ENCODE data around the gene CCL11. TPM values are rescaled to one million over a fixed set of nuclear protein-coding genes. Genes with fewer than 3 reads are reported as not detected.

The CCL11 gene
- total and polyA plus RNA-seq, 2 of the 13 experiments (the other 11 are each of a cell fraction or from before 2014, with no cell fraction given), result not detected

- TF ChIP-seq ZNF543 (CRISPR knock-in tag; IDR thresholded peaks at IDR 0.05), result no peak
- no peak for TF ChIP-seq CEBPB (IDR thresholded peaks at IDR 0.05; ENCODE audit: borderline replicate concordance, low read depth, low read length)
- TF ChIP-seq ZBTB34 (CRISPR knock-in tag; IDR thresholded peaks at IDR 0.05), result no peak
- TF ChIP-seq ZSCAN22 (CRISPR knock-in tag; IDR thresholded peaks at IDR 0.05), result no peak
- TF ChIP-seq SNAPC4 (CRISPR knock-in tag; IDR thresholded peaks at IDR 0.05), result no peak
- TF ChIP-seq ZBTB46 (CRISPR knock-in tag; IDR thresholded peaks at IDR 0.05; ENCODE audit: borderline replicate concordance), result no peak
- no peak for TF ChIP-seq TBL1XR1 (IDR thresholded peaks at IDR 0.05; ENCODE audit: borderline replicate concordance, low read length, partially characterized antibody)
- TF ChIP-seq, protein P1, sequence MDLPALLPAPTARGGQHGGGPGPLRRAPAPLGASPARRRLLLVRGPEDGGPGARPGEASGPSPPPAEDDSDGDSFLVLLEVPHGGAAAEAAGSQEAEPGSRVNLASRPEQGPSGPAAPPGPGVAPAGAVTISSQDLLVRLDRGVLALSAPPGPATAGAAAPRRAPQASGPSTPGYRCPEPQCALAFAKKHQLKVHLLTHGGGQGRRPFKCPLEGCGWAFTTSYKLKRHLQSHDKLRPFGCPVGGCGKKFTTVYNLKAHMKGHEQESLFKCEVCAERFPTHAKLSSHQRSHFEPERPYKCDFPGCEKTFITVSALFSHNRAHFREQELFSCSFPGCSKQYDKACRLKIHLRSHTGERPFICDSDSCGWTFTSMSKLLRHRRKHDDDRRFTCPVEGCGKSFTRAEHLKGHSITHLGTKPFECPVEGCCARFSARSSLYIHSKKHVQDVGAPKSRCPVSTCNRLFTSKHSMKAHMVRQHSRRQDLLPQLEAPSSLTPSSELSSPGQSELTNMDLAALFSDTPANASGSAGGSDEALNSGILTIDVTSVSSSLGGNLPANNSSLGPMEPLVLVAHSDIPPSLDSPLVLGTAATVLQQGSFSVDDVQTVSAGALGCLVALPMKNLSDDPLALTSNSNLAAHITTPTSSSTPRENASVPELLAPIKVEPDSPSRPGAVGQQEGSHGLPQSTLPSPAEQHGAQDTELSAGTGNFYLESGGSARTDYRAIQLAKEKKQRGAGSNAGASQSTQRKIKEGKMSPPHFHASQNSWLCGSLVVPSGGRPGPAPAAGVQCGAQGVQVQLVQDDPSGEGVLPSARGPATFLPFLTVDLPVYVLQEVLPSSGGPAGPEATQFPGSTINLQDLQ (CRISPR knock-in tag; IDR thresholded peaks at IDR 0.05), result no peak
- no peak for TF ChIP-seq ZBTB10 (CRISPR knock-in tag; IDR thresholded peaks at IDR 0.05; ENCODE audit: borderline replicate concordance)
Observed at GRCh38 chr17:34287875-34288274, 2.3 kb downstream of the CCL11 start (continued).
